B cell (primary cell): Measurements from ENCODE around the gene SMURF1.

Experiments
- CTCF ChIP-seq: fragments of 200-600 bp; IDR thresholded peaks from one replicate; pipeline ENCODE4 v1.8.0; 2022; ENCODE audit warnings: antibody characterized with exemption, mild to moderate bottlenecking
- EZH2 ChIP-seq: IDR thresholded peaks from 2 replicates; pipeline ENCODE4 v1.6.1; 2012; ENCODE audit warnings: borderline replicate concordance, low read depth, mild to moderate bottlenecking, moderate library complexity, low read length; ENCODE audit not compliant: insufficient read depth, poor library complexity, severe bottlenecking

- TF ChIP-seq CTCF (no peak), EZH2 (no peak)
Measured at GRCh38 chr7:99098824-99099498, 44.9 kb downstream of the SMURF1 start.
